ENCODE data around the gene IFI44L. TPM values are rescaled to one million over a fixed set of nuclear protein-coding genes. Genes with fewer than 3 reads are reported as not detected.

The IFI44L gene
- total RNA-seq, 1 donor, result 49.2 TPM

DNA sequence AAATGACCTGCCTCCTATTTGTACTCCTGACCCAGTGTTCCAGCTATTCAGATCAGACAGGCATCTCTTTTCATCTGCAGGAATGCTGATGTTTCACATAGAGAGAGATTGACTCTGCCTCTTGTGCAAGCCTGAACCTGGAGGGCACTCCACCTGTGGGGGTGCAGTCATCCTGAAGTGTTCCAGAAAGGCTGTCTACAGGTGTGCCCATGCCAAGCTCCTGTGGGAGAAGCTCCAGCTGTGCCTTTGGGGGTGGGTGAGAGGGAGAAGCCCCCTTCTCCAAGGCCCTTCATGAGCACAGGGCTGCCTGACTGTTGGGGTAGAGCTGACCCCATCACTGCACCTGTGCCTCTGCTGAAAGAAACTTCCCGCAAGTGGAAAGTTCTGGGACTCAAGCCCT is 52.2 kb downstream of the IFI44L start:
- Histone ChIP-seq H3K27me3 (ENCODE audit: insufficient read depth, low read length) (no peaks in the 10 kb centered on the region), H3K9me3 (ENCODE audit: low read depth, low read length) (no peaks in the 10 kb centered on the region), H3K36me3 (ENCODE audit: insufficient read depth, low read length) (no peaks in the 10 kb centered on the region), H3K27ac (ENCODE audit: low read depth, low read length) (no peak overlapping the region), H2AFZ (ENCODE audit: low read length) (no peak overlapping the region), H3K4me3 (ENCODE audit: insufficient read depth, low read length) (no peak overlapping the region), H4K20me1 (ENCODE audit: insufficient read depth, low read length) (no peaks in the 10 kb centered on the region), H3K79me2 (ENCODE audit: insufficient read depth, low read length) (no peaks in the 10 kb centered on the region), H3K4me2 (ENCODE audit: insufficient read depth, low read length) (no peak overlapping the region), H3K4me1 (ENCODE audit: insufficient read depth, low read length) (no peaks in the 10 kb centered on the region)
- TF ChIP-seq, protein P1, sequence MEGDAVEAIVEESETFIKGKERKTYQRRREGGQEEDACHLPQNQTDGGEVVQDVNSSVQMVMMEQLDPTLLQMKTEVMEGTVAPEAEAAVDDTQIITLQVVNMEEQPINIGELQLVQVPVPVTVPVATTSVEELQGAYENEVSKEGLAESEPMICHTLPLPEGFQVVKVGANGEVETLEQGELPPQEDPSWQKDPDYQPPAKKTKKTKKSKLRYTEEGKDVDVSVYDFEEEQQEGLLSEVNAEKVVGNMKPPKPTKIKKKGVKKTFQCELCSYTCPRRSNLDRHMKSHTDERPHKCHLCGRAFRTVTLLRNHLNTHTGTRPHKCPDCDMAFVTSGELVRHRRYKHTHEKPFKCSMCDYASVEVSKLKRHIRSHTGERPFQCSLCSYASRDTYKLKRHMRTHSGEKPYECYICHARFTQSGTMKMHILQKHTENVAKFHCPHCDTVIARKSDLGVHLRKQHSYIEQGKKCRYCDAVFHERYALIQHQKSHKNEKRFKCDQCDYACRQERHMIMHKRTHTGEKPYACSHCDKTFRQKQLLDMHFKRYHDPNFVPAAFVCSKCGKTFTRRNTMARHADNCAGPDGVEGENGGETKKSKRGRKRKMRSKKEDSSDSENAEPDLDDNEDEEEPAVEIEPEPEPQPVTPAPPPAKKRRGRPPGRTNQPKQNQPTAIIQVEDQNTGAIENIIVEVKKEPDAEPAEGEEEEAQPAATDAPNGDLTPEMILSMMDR (IDR thresholded peaks at IDR 0.05; ENCODE audit: extremely low read depth, low read depth, low read length), result no peak
- DNase-seq (ENCODE audit: insufficient read length, low spot score, missing footprints), result no peak

DNA sequence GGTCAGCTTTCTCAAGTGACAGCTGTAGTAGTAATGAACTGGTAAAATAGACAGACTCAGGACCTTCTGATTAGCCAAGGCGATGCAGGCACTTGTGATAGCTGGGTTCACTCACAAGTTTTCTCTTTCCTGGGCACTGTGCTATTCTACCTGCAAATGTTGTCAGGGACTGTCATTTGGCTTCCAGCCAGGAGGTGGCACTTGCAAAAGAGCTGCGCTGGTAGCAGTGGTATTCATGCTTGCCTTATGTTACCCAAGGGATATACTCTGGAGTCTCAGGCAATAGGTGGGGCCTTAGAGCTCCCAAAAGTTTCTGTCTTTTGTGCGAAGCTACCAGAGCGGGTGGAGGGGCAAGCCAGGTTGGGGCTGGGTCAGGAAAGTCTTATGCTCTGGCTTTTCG is 52.9 kb downstream of the IFI44L start:
- TF ChIP-seq, protein P1 (IDR thresholded peaks at IDR 0.05; ENCODE audit: extremely low read depth, low read depth, low read length), result no peak
- H3K27ac ChIP-seq (ENCODE audit: low read depth, low read length), result no peak overlapping the region
- no peak overlapping the region for H3K4me2 ChIP-seq (ENCODE audit: insufficient read depth, low read length)
- peaks cover 1% of the 10 kb centered on the region for H3K4me1 ChIP-seq (ENCODE audit: insufficient read depth, low read length)
- no peak overlapping the region for H3K4me3 ChIP-seq (ENCODE audit: insufficient read depth, low read length)
- H2AFZ ChIP-seq (ENCODE audit: low read length), result no peak overlapping the region
- no peaks in the 10 kb centered on the region for H3K9me3 ChIP-seq (ENCODE audit: low read depth, low read length)
- no peak for DNase-seq (ENCODE audit: insufficient read length, low spot score, missing footprints)
- no peaks in the 10 kb centered on the region for H3K36me3 ChIP-seq (ENCODE audit: insufficient read depth, low read length)
- no peaks in the 10 kb centered on the region for H3K27me3 ChIP-seq (ENCODE audit: insufficient read depth, low read length)
- H3K79me2 ChIP-seq (ENCODE audit: insufficient read depth, low read length), result no peaks in the 10 kb centered on the region
- H4K20me1 ChIP-seq (ENCODE audit: insufficient read depth, low read length), result no peaks in the 10 kb centered on the region

DNA sequence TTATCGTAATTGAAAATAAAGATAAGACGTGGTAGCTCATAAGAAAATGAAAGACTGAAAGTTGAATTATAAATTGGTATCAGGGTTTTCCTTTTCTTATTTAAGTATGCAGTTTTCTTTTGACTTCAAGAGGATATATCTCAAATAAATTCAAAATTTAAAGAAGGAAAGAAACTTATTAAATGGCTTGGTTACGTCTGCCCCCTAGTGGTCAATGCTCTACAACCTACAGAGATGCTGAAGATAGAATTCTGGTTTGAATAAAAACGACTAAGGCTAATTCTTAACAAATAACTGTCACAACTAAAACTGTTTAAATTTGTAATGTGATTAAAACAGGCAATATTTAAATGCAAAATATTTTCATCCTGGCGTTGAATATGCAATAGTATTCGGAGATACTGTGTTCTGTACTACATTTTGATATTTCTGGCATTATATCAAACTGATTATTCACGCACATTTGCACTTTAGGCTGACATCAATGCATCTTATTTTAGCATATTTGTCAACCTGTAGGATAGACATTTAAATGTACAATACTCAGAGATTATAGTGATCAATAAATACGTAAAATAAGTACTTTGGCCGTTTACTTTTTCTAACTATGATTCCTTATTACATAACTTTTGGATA is 56.2 kb downstream of the IFI44L start:
- TF ChIP-seq, protein P1 (IDR thresholded peaks at IDR 0.05; ENCODE audit: extremely low read depth, low read depth, low read length), result peak; percentile 83
- Histone ChIP-seq H3K4me3 (ENCODE audit: insufficient read depth, low read length) (no peak overlapping the region), H2AFZ (ENCODE audit: low read length) (no peak overlapping the region), H4K20me1 (ENCODE audit: insufficient read depth, low read length) (no peaks in the 10 kb centered on the region), H3K9me3 (ENCODE audit: low read depth, low read length) (no peaks in the 10 kb centered on the region), H3K27ac (ENCODE audit: low read depth, low read length) (no peak overlapping the region), H3K4me1 (ENCODE audit: insufficient read depth, low read length) (peaks cover 5% of the 10 kb centered on the region), H3K79me2 (ENCODE audit: insufficient read depth, low read length) (no peaks in the 10 kb centered on the region), H3K4me2 (ENCODE audit: insufficient read depth, low read length) (no peak overlapping the region), H3K36me3 (ENCODE audit: insufficient read depth, low read length) (no peaks in the 10 kb centered on the region), H3K27me3 (ENCODE audit: insufficient read depth, low read length) (no peaks in the 10 kb centered on the region)
- no peak for DNase-seq (ENCODE audit: insufficient read length, low spot score, missing footprints)

DNA sequence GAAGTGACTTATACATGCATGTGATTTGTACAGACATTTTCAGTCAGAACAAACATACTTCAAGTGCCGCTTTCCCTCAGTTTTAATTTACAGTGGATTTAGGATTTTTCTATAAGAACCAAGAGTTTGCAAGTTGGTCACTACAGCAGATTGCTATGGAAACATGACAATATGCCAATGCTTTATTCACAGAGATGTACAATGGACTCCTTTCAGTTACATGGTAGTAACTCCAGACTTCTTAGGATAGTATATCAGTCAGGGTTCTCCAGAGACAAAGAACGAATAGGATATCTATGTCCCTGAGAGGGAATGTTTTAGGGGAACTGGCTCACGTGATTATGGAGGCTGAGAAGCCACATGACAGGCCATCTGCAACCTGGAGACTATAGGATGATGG is 56.7 kb downstream of the IFI44L start:
- TF ChIP-seq, protein P1 (IDR thresholded peaks at IDR 0.05; ENCODE audit: extremely low read depth, low read depth, low read length), result no peak
- Histone ChIP-seq H3K9me3 (ENCODE audit: low read depth, low read length) (no peaks in the 10 kb centered on the region), H4K20me1 (ENCODE audit: insufficient read depth, low read length) (no peaks in the 10 kb centered on the region), H3K27ac (ENCODE audit: low read depth, low read length) (no peak overlapping the region), H3K79me2 (ENCODE audit: insufficient read depth, low read length) (no peaks in the 10 kb centered on the region), H3K4me2 (ENCODE audit: insufficient read depth, low read length) (no peak overlapping the region), H3K4me3 (ENCODE audit: insufficient read depth, low read length) (no peak overlapping the region), H3K36me3 (ENCODE audit: insufficient read depth, low read length) (no peaks in the 10 kb centered on the region), H3K4me1 (ENCODE audit: insufficient read depth, low read length) (peaks cover 5% of the 10 kb centered on the region), H2AFZ (ENCODE audit: low read length) (no peak overlapping the region), H3K27me3 (ENCODE audit: insufficient read depth, low read length) (no peaks in the 10 kb centered on the region)
- no peak for DNase-seq (ENCODE audit: insufficient read length, low spot score, missing footprints)

Data from osteoblast (primary cell).